SK-N-SH (cell line): ENCODE data around the gene SLC46A2.

Source experiments
- CTCF ChIP-seq: fragments of 200-600 bp; sonication (generic); IDR thresholded peaks from 2 replicates; pipeline ENCODE4 v1.6.1; 2017; ENCODE audit warnings: antibody characterized with exemption, mild to moderate bottlenecking, moderate library complexity
- NRF1 ChIP-seq: IDR thresholded peaks from 2 replicates; pipeline ENCODE4 v1.6.1; 2012; ENCODE audit warnings: low read depth, mild to moderate bottlenecking, low read length
- POLR2AphosphoS5 ChIP-seq: IDR thresholded peaks from 2 replicates; pipeline ENCODE4 v1.6.1; 2012; ENCODE audit warnings: low read depth, low read length
- TAF1 ChIP-seq: IDR thresholded peaks from 2 replicates; pipeline ENCODE4 v1.6.1; 2012; ENCODE audit warnings: low read depth, mild to moderate bottlenecking, low read length, moderate library complexity, borderline replicate concordance
- YY1 ChIP-seq: IDR thresholded peaks from 2 replicates; pipeline ENCODE4 v1.4.0; 2012; ENCODE audit warnings: low read depth, mild to moderate bottlenecking

DNA sequence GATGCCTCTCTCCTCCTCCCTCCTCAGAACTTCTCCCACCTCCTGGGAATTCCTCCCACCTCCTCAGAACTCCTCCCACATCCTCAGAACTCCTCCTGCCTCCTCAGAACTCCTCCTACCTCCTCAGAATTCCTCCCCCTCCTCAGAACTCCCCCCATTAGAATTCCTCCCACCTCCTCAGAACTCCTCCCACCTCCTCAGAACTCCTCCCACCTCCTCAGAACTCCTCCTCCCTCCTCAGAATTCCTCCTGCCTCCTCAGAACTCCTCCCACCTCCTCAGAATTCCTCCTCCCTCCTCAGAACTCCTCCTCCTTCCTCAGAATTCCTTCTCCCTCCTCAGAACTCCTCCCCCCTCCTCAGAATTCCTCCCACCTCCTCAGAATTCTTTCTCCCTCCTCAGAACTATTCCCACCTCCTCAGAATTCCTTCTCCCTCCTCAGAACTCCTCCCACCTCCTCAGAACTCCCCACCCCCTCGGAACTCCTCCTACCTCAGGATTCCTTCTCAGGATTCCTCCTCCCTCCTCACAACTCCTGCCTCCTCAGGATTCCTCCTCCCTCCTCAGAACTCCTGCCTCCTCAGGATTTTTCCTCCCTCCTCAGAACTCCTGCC lies 23.9 kb downstream of the SLC46A2 start:
- TF ChIP-seq YY1 (no peak), CTCF (no peak), POLR2AphosphoS5 (no peak), NRF1 (no peak), TAF1 (no peak)
